H1 (cell line): ENCODE measurements around the gene MT1H. TPM values are rescaled to one million over a fixed set of nuclear protein-coding genes. Genes with fewer than 3 reads are reported as not detected.

Source experiments
- CTCF ChIA-PET: fragments of 300-600 bp; sonication (Branson Sonifier 250); formaldehyde crosslinking; loops from one replicate; lab custom pipeline; 2021; ENCODE audit not compliant: partially characterized antibody; lab: Charles Lee
- POLR2A ChIA-PET: fragments of 300-600 bp; sonication (Branson Sonifier 250); formaldehyde crosslinking; loops from one replicate; lab custom pipeline; 2021; ENCODE audit warnings: inconsistent platforms; ENCODE audit not compliant: partially characterized antibody; lab: Charles Lee
- DNase-seq, 2 experiments: peaks; one replicate each; pipeline versions ENCODE4 v3.0.0 to v3.0.0-alpha.2; 2010 to 2022; ENCODE audit warnings: low spot score in 2 of 2, low read depth in 1 of 2, mixed read lengths in 1 of 2
- FAIRE-seq: peaks from 2 replicates; lab custom pipeline; 2011; peaks lifted over from hg19 to GRCh38; lab: Jason Lieb, UNC
- H2AFZ ChIP-seq: 2 replicates; pipeline ENCODE4 v1.8.1; 2012; ENCODE audit warnings: low read length, inconsistent platforms
- H2AK5ac ChIP-seq: 2 replicates; pipeline ENCODE4 v1.6.1; 2013; ENCODE audit warnings: low read depth, low read length
- H2BK120ac ChIP-seq: replicated peaks from 2 replicates; pipeline ENCODE3; 2013; ENCODE audit warnings: low read depth, low read length, inconsistent platforms
- H2BK12ac ChIP-seq: 2 replicates; pipeline ENCODE4 v1.6.1; 2013; ENCODE audit warnings: low read depth, low read length
- H2BK15ac ChIP-seq: 2 replicates; pipeline ENCODE4 v1.6.1; 2013; ENCODE audit warnings: low read length
- H2BK20ac ChIP-seq: 2 replicates; pipeline ENCODE4 v1.6.1; 2013; ENCODE audit warnings: low read length
- H2BK5ac ChIP-seq: 2 replicates; pipeline ENCODE4 v1.6.1; 2013; ENCODE audit warnings: low read depth, low read length
- H3K14ac ChIP-seq: 2 replicates; pipeline ENCODE4 v1.6.1; 2013; ENCODE audit warnings: inconsistent platforms; ENCODE audit not compliant: insufficient read length
- H3K18ac ChIP-seq: 2 replicates; pipeline ENCODE4 v1.6.1; 2013; ENCODE audit warnings: low read length; ENCODE audit errors: extremely low read depth
- H3K23ac ChIP-seq: 2 replicates; pipeline ENCODE4 v1.6.1; 2013; ENCODE audit warnings: inconsistent platforms; ENCODE audit not compliant: insufficient read length
- H3K23me2 ChIP-seq: 2 replicates; pipeline ENCODE4 v1.6.1; 2013; ENCODE audit warnings: low read depth, low read length
- H3K27ac ChIP-seq: 2 replicates; pipeline ENCODE4 v1.6.1; 2011; ENCODE audit warnings: low read depth, low read length, inconsistent platforms
- H3K27me3 ChIP-seq, 4 experiments: replicated peaks in 1 of 4; 1 replicate in 1 of 4; 2 replicates in 3 of 4; pipeline versions ENCODE4 v1.6.1 to v1.8.1; 2011 to 2013; ENCODE audit warnings: low read length in 3 of 4, mild to moderate bottlenecking in 3 of 4, inconsistent platforms in 2 of 4, mixed read lengths in 2 of 4, moderate library complexity in 1 of 4; ENCODE audit not compliant: control insufficient read depth in 3 of 4, insufficient read depth in 3 of 4; ENCODE audit errors: extremely low read depth in 1 of 4
- H3K36me3 ChIP-seq, 4 experiments: 2 replicates each; pipeline versions ENCODE4 v1.6.1 to v1.8.1; 2011 to 2013; ENCODE audit warnings: mild to moderate bottlenecking in 4 of 4, low read length in 3 of 4, moderate library complexity in 2 of 4, control low read depth in 1 of 4, inconsistent platforms in 1 of 4; ENCODE audit not compliant: insufficient read depth in 4 of 4, control insufficient read depth in 2 of 4
- H3K4ac ChIP-seq: replicated peaks from 2 replicates; pipeline ENCODE3; 2013; ENCODE audit warnings: low read length, low read depth, mixed read lengths, inconsistent platforms; ENCODE audit not compliant: insufficient read length
- H3K4me1 ChIP-seq, 4 experiments: replicated peaks in 1 of 4; 1 replicate in 1 of 4; 2 replicates in 3 of 4; pipeline versions ENCODE4 v1.6.1 to v1.8.1; 2011 to 2013; ENCODE audit warnings: low read length in 3 of 4, inconsistent platforms in 2 of 4, mixed read lengths in 1 of 4; ENCODE audit not compliant: insufficient read depth in 4 of 4, control insufficient read depth in 3 of 4
- H3K4me2 ChIP-seq, 2 experiments: 2 replicates each; pipeline versions ENCODE4 v1.6.1 to v1.8.1; 2011 to 2013; ENCODE audit warnings: low read depth in 2 of 2, low read length in 2 of 2, control low read depth in 1 of 2, inconsistent platforms in 1 of 2, mild to moderate bottlenecking in 1 of 2; ENCODE audit not compliant: insufficient read depth in 1 of 2
- H3K4me3 ChIP-seq, 4 experiments: fragments of 200-600, 300-600 bp in 1 of 4; sonication (generic), shearing (Covaris generic), sonication (Bioruptor Twin) in 1 of 4; 2 replicates each; pipeline versions ENCODE4 v1.5.1 to v1.8.1; 2011 to 2016; ENCODE audit warnings: low read length in 4 of 4, low read depth in 3 of 4, control low read depth in 2 of 4, inconsistent platforms in 2 of 4, mild to moderate bottlenecking in 2 of 4, mixed read lengths in 1 of 4, moderate library complexity in 1 of 4; ENCODE audit not compliant: insufficient read depth in 2 of 4; ENCODE audit errors: extremely low read depth in 1 of 4
- H3K56ac ChIP-seq: replicated peaks from 2 replicates; pipeline ENCODE3; 2013; ENCODE audit warnings: low read depth, mild to moderate bottlenecking, mixed read lengths, low read length, inconsistent platforms; ENCODE audit not compliant: insufficient read length
- H3K79me1 ChIP-seq: 2 replicates; pipeline ENCODE4 v1.6.1; 2013; ENCODE audit warnings: low read depth, low read length, control low read depth
- H3K79me2 ChIP-seq, 2 experiments: 2 replicates each; pipeline versions ENCODE4 v1.6.1 to v1.8.1; 2012 to 2013; ENCODE audit warnings: low read length in 2 of 2, mild to moderate bottlenecking in 2 of 2, inconsistent platforms in 1 of 2; ENCODE audit not compliant: insufficient read depth in 2 of 2, control insufficient read depth in 1 of 2
- H3K9ac ChIP-seq, 4 experiments: replicated peaks in 1 of 4; 1 replicate in 1 of 4; 2 replicates in 3 of 4; pipeline versions ENCODE4 v1.6.1 to v1.8.1; 2011 to 2013; ENCODE audit warnings: low read depth in 3 of 4, low read length in 3 of 4, control low read depth in 2 of 4, mild to moderate bottlenecking in 2 of 4, moderate library complexity in 2 of 4, inconsistent platforms in 1 of 4; ENCODE audit errors: extremely low read depth in 1 of 4
- H3K9me3 ChIP-seq, 2 experiments: 2 replicates each; pipeline versions ENCODE4 v1.6.1 to v1.8.1; 2012 to 2013; ENCODE audit warnings: mild to moderate bottlenecking in 2 of 2, moderate library complexity in 2 of 2, control low read depth in 1 of 2, inconsistent platforms in 1 of 2, low read depth in 1 of 2, low read length in 1 of 2, mixed read lengths in 1 of 2; ENCODE audit not compliant: insufficient read depth in 2 of 2
- H4K20me1 ChIP-seq, 2 experiments: replicated peaks in 1 of 2; 2 replicates each; pipeline versions ENCODE3 to v1.8.1; 2011 to 2013; ENCODE audit warnings: inconsistent platforms in 2 of 2, low read length in 2 of 2, mild to moderate bottlenecking in 1 of 2; ENCODE audit not compliant: insufficient read depth in 2 of 2, control insufficient read depth in 1 of 2
- H4K5ac ChIP-seq: 2 replicates; pipeline ENCODE4 v1.6.1; 2013; ENCODE audit warnings: low read length, low read depth, mixed read lengths, inconsistent platforms; ENCODE audit not compliant: insufficient read length
- H4K8ac ChIP-seq: 2 replicates; pipeline ENCODE4 v1.8.0; 2013; ENCODE audit warnings: mild to moderate bottlenecking, moderate library complexity, low read length, inconsistent platforms; ENCODE audit not compliant: insufficient read depth; ENCODE audit errors: extremely low read depth
- H4K91ac ChIP-seq: replicated peaks from 2 replicates; pipeline ENCODE3; 2013; ENCODE audit warnings: low read length, mixed read lengths, inconsistent platforms; ENCODE audit not compliant: insufficient read length
- KDM1A ChIP-seq: fragments of 200-600, 300-600 bp; sonication (generic); IDR thresholded peaks from 2 replicates; pipeline ENCODE4 v1.7.1; 2016; ENCODE audit warnings: mild to moderate bottlenecking, low read length, borderline replicate concordance
- KDM4A ChIP-seq: IDR thresholded peaks from one replicate; pipeline ENCODE4 v1.7.1; 2012; ENCODE audit warnings: low read depth, mild to moderate bottlenecking, moderate library complexity, low read length, inconsistent platforms; ENCODE audit not compliant: severe bottlenecking
- KDM5A ChIP-seq: fragments of 200-600 bp; IDR thresholded peaks from 2 replicates; pipeline ENCODE4 v1.7.1; 2012; ENCODE audit warnings: mild to moderate bottlenecking, low read length, inconsistent platforms, mixed read lengths
- NANOG ChIP-seq: IDR thresholded peaks from 2 replicates; pipeline ENCODE4 v1.6.1; 2011; ENCODE audit warnings: low read length, low read depth, mild to moderate bottlenecking, inconsistent platforms; ENCODE audit not compliant: insufficient read depth, poor library complexity, severe bottlenecking
- YY1 ChIP-seq: IDR thresholded peaks from 2 replicates; pipeline ENCODE4 v1.6.1; 2011; ENCODE audit warnings: low read depth, mild to moderate bottlenecking, low read length
- ZNF274 ChIP-seq: IDR thresholded peaks from 2 replicates; pipeline ENCODE4 v1.7.0; 2012; ENCODE audit warnings: low read length, borderline replicate concordance; ENCODE audit errors: extremely low read depth
- WGBS, 2 experiments: shearing (Covaris generic) in 1 of 2; methylation state at CpG; one replicate each; pipeline versions ENCODE4 v1.1.6 to v1.1.7; 2013 to 2015; ENCODE audit warnings: low lambda C conversion rate in 2 of 2, mixed read lengths in 2 of 2, inconsistent platforms in 1 of 2, low coverage in 1 of 2, missing lambda C conversion rate in 1 of 2; ENCODE audit not compliant: insufficient replicate concordance in 2 of 2, insufficient coverage in 1 of 2, insufficient read length in 1 of 2; ENCODE audit errors: extremely low coverage in 1 of 2, missing lambda C conversion rate in 1 of 2; 5-methylcytosine and 5-hydroxymethylcytosine counted together
- polyA plus RNA-seq, 7 experiments: library from polyadenylated mRNA; depleted of rRNA in 3 of 7; stranded (reverse) in 5 of 7; unstranded in 2 of 7; fragments of >200 nt in 5 of 7; fragments of 200-250 nt in 2 of 7; gene quantifications; 1 replicate in 5 of 7; 2 replicates in 1 of 7; 4 replicates in 1 of 7; pipeline versions ENCODE4 v1.2.1 to v1.2.3, GENCODE V29; 2011 to 2013; ENCODE audit warnings: missing spikeins in 2 of 7, mixed read lengths in 2 of 7
- total RNA-seq: library from RNA; stranded (reverse); fragmentation: NEBNext Ultra II Directional; extraction: Animal tissue kit (Norgen Biotek cat#: 25700); gene quantifications from 2 replicates; pipeline ENCODE4 v1.2.1, GENCODE V29; 2021
- TF ChIP-seq, protein P1 (sequence below): IDR thresholded peaks from 2 replicates; pipeline ENCODE4 v1.6.1; 2011; ENCODE audit warnings: low read length, improper control_type of control experiment

MT1H gene
- total and polyA plus RNA-seq, 2 of the 8 experiments (the other 6 are each of a cell fraction or from before 2014, with no cell fraction given), result 11.9 to 95.7 TPM

DNA sequence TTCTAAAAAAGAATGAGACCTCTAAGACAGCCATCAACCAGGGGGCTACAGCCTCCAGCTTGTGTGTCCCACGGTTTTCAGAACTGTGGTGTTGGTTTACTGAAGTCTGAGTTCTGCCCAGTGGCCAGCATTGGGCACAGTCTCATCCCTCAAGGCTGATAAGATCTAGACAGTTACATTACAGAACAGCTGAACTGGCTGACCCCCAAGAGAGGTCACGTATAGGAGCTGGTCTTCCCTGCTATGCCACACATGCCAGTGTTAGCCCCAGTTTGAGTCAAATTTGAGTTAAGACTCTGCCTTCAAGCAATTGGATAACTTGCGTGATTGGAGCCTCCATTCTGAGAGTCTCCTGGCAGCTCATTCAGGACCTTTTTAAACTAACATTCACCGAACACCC is 45.5 kb downstream of the MT1H start:
- Histone ChIP-seq H2AK5ac (no peak overlapping the region), H3K4me1 (no peaks in the 10 kb centered on the region), H2BK120ac (no peak overlapping the region), H4K5ac (no peak overlapping the region), H3K4ac (no peak overlapping the region), H3K9ac (no peak overlapping the region), H2BK20ac (no peak overlapping the region; the same call in 1 of the 2 replicates), H2BK15ac (no peak overlapping the region), H4K8ac (no peak overlapping the region), H3K27me3 (peaks cover 0 to 3% (median 0%) of the 10 kb centered on the region in 4 experiments; a peak in 1 of 7 replicates), H3K18ac (no peak overlapping the region; the same call in 1 of the 2 replicates), H3K4me2 (no peak overlapping the region), H2AFZ (no peak overlapping the region), H3K79me1 (no peaks in the 10 kb centered on the region), H2BK12ac (no peak overlapping the region), H3K27ac (no peak overlapping the region), H3K56ac (no peak overlapping the region), H4K20me1 (no peaks in the 10 kb centered on the region), H4K91ac (no peak overlapping the region), H3K4me3 (no peak overlapping the region), H3K23ac (no peak overlapping the region), H3K79me2 (no peaks in the 10 kb centered on the region), H3K23me2 (no peaks in the 10 kb centered on the region), H2BK5ac (no peak overlapping the region), H3K14ac (no peak overlapping the region), H3K36me3 (no peaks in the 10 kb centered on the region), H3K9me3 (no peaks in the 10 kb centered on the region)
- no peak for FAIRE-seq
- TF ChIP-seq ZNF274 (no peak), KDM5A (no peak), NANOG (no peak), KDM1A (no peak), YY1 (no peak), KDM4A (no peak)
- TF ChIP-seq, protein P1, sequence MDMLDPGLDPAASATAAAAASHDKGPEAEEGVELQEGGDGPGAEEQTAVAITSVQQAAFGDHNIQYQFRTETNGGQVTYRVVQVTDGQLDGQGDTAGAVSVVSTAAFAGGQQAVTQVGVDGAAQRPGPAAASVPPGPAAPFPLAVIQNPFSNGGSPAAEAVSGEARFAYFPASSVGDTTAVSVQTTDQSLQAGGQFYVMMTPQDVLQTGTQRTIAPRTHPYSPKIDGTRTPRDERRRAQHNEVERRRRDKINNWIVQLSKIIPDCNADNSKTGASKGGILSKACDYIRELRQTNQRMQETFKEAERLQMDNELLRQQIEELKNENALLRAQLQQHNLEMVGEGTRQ, result no peak
- 73% methylated on average over 4 of the region's 4 CpGs; no CpG with 5 or more reads in 1 of the 2 experiments for WGBS, 2 experiments
- CTCF ChIA-PET, result interaction anchor here (0.6 to 5.2 kb wide), 5 partner anchors 9 to 139 kb away, joined by 3 to 26 read pairs (median 4); no protein-coding TSS in a partner anchor
- POLR2A ChIA-PET, result no interaction called here
- no peak for DNase-seq
